GM19372 (cell line): ENCODE data around the gene CHID1.

Source experiments
- ATAC-seq: cut with Tn5 transposase; IDR thresholded peaks from one replicate; pipeline ENCODE4 v1.9.1; 2021; ENCODE audit warnings: mild to moderate bottlenecking, low read depth, moderate library complexity; ENCODE audit not compliant: unreplicated experiment

The CHID1 gene

DNA sequence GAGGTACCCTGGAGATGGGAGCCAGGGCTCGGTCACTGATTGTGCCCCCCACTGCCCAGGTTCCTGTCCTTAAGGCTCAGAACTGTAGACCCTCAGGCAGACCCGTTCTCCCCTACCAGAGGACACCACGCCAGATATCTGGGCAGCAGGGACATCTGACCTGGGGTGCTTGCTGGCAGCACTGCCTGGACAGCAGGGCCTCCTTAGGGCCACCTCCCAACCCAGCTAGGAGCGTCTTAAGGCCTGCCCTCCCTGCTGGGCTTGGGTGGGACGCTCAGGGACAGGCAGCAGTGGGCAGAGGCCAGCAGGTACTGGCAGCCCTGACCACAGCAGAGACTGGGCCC lies 71.4 kb downstream of the CHID1 start:
- ATAC-seq: no peak

DNA sequence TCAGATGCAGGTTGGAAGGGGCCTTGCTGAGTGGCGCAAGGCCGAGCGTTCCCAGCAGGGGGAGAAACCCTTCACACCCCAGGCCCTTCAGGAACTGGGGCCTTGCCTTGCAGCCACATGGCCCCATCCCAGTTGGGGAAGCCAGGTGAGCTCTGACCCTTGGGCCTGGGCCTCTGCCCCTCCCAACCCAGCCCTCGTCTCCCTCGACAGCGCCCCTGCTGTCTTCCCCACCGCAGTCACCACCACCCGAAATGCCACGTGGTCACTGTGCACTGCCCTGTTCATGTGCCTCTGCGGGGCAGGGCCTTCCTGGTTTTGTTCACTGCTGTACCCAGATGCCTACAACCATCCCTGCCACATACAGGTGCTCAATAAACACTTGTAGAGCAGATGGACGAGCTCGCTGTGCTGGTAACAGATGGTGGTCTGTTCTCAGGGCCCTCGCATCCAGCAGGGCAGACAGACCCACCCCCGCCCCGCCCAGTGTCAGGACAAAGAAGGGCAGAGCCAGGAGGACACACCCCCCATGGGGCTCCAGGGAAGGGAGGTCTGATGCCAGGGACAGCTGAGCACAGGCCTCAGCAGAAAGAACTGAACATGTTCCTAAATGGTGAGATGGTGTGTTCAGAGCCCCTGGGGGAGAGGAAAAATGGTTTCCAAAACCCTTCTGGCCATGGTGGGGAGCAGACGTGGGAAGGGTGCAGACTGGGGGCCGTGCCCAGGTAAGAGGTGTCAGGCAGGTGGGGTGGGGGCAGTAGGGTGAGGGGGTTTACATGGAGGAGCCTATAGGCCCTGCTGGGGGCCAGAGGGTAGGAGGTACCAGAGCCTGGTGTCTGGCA lies 72.0 kb downstream of the CHID1 start:
- no peak for ATAC-seq

DNA sequence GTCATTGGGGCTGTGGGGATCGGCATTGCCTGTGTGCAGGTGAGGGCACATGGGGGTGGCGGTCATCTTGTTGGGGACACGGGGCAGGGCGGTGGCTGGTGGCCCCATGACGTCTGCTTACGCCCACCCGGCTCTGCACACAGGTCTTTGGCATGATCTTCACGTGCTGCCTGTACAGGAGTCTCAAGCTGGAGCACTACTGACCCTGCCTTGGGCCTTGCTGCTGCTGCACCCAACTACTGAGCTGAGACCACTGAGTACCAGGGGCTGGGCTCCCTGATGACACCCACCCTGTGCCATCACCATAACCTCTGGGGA lies 72.7 kb downstream of the CHID1 start:
- no peak for ATAC-seq

DNA sequence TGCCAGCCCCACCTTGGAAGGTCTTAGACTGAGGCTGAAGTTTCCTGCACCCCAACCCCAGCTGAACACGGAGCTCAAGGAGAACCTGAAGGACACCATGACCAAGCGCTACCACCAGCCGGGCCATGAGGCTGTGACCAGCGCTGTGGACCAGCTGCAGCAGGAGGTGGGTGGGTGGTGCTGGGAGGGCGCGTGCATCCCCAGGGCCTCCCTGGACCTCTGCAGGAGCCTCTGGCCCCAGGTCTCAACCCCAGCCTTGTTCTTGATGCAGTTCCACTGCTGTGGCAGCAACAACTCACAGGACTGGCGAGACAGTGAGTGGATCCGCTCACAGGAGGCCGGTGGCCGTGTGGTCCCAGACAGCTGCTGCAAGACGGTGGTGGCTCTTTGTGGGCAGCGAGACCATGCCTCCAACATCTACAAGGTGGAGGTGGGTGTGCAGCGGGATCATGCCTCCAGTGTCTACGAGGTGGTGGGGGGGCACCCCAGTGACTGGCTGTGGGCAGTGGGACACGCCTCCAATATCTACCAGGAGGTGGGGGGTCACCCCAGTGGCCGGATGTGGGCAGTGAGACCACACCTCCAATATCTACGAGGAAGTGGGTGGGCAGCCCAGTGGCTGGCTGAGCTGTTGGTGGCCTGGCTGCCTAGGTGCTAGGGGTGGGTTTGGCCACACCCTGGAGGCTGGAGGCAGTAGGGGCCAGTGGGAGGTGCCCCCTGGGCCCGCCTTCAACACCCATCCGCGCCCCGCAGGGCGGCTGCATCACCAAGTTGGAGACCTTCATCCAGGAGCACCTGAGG lies 73.2 kb downstream of the CHID1 start:
- no peak for ATAC-seq

DNA sequence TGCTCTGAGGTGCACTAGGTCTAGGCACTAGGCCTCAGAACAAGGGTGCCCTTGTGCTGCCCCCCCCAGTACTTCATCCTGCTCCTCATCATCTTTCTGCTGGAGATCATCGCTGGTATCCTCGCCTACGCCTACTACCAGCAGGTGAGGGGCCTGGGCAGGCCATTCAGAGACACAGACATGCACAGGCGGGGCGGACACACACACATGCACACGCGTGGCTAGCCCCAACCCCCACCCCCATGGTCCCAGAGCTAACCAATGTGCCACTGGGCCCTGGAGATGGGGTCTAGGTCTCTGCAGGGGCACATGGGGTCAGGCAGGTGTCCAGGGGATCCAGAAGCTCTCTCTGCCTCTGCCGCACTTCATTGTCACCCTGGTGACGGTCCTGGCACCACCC lies 73.9 kb downstream of the CHID1 start:
- no peak for ATAC-seq

DNA sequence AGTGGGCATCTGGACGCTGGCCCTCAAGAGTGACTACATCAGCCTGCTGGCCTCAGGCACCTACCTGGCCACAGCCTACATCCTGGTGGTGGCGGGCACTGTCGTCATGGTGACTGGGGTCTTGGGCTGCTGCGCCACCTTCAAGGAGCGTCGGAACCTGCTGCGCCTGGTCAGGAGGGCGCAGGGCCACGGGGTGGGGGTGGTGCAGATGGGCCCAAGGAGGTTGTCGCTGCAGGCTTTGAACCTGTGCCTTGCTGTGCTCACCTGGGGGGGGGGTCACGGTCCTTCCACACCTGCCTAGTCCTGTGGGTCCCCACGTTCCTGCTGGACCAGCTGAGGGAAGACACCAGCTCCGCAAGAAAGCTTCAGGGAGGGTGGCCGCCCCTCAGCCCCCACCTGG lies 74.3 kb downstream of the CHID1 start:
- no peak for ATAC-seq

DNA sequence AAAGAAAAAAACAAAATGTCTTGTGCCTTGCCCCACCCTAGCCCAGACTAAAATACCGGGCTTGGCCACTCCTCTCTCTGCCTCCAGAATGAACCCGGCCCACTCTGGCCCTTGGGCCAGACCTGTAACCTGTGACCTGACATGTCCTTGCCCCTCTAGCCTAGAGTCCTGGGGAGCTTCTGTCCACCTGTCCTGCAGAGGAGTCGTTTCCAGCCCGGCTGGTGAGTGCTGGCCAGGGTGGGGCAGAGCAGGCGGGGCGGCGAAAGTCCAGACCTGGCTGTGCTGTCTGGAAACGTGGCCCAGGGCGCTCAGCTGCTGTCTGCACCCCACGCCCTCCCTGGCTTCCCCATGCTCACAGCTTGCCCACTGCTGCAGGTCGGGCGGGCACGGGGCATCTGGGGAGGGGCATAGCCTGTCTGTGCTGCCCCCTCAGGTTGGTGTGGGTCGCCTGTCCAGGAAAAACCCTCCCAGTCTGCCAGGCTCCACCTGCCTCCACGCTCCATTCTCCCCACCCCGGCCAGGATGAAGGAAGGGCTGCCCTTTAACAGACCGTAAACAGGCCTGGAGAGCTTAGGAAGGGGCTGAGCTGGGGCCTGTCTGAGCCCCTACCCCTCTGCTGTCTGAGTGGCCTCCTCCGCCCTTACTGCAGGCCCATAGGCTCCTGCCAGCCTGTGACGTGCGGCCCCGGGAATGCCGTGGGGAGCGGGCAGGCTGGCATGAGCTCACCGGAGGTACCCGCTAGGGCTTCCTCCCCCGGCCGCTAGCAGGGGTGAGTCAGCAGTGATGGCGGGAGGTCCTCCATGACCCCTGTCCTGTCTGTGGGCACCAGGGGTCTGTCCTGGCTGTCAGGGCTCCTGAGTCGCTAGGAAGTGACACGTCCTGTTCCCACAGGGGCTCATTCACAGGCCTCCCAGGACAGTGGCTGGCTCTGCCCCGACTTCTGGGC lies 76.0 kb downstream of the CHID1 start:
- no peak for ATAC-seq

DNA sequence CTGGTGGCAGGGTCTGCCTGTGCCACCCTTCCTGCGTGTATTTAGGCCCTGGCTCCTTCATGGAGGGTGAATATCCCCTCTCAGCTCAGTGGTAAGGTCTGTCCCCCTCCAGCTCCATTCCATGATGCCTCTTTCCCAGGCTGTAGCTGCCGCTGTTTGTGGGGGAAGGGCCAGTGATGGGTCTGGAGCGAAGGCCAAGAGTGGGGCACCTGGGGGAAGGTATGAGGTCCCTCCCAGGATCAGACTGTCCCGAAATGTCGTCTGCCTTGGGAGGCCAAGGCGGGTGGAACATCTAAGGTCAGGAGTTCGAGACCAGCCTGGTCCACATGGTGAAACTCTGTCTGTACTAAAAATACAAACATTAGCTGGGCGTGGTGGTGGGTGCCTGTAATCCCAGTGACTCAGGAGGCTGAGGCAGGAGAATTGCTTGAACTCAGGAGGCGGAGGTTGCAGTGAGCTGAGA lies 76.7 kb downstream of the CHID1 start:
- ATAC-seq: no peak

DNA sequence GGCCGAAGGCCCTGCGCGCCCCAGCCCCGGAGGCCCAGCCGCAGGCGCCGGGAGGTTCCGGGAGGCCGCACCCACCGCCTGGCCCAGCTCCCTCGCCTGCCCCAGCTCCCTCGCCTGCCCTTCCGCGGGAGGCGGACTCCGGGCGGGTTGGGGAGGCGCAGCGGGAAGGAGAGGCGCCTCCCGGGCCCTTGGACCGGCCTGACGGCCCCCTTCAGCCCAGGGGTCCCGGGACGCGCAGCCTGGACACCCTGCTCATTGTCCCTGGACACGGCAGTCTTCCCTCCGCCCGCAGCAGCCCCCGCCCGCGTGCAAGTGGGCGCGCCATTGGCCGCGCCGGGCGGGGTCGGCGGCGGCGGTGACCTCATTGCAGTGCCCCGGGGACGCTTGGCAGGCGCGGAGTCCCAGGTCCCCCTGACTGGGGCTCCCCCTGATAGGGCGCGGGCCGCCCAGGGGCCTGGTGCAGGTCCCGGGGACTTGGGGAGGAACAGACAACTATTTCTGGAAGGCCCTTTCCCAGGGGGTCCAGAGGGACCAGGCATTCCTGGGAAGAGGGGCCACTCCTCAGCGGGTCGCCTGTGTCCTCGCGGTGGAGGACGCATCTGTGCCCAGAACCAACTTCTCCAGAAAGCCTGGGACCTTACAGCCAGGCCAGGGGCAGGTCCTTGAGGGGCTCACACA lies 77.4 kb downstream of the CHID1 start:
- ATAC-seq: peak; percentile 8

DNA sequence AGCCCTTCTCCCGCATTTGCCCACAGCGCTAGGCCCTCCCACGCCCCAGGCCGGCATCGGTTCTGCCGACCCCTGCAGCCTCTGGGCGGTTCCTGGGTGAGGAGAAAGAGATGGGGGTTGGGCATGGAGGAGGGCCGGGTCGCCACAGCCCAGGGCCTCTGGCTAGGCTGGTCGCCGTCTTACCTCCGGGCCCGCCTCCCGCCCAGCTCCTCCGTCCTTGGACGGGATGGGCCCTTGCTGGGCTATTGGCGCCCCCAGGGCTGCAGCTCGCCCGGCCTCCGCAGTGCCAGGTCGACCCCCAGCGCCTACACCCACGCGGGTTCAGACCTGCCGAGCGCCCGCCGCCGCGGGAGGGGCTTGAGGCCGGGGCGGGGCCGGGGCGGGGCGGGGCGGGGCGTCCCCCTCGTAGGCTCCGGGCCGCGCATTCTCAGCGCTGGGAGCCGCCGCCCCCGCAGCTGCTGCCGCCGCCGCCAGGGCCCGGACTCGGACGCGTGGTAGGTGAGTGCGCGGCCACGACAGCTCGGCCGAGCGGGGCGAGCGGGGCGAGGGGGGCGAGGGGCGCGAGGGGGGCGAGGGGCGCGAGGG lies 78.0 kb downstream of the CHID1 start, which contains the start of gene CD151:
Gene CD151 (plus strand): TSS at position 424 of the 585 bp plus-strand sequence. CDS start 3,118 bp downstream, outside the sequence.
- peak; percentile 63 for ATAC-seq

DNA sequence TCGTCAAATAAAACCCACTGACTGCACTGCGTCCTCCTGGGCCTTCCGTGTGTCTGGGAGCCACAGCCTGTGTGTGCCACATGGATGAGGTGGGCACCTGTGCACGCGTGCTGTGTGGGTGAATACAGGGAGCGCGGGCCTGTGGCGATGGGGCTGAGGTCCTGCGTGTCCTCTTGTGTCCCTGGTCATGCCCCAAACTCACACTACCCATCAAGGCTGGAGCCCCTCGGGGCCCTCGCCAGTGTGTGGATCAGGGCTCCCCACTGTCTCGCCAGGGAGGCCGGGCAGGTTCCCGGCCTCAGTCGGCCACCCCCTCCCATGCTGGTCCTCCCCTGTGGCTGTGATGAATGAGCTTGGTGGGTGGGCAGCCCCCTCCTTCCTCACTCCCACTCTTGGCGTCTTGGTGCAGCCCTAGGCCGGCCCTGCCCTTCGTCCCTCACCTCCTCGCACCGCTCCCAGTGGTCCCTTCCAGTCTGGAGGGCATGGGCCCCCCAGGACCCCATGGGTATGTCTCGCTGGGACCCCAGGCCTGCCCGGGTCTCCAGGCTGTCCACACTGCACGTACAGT lies 78.6 kb downstream of the CHID1 start:
- no peak for ATAC-seq

DNA sequence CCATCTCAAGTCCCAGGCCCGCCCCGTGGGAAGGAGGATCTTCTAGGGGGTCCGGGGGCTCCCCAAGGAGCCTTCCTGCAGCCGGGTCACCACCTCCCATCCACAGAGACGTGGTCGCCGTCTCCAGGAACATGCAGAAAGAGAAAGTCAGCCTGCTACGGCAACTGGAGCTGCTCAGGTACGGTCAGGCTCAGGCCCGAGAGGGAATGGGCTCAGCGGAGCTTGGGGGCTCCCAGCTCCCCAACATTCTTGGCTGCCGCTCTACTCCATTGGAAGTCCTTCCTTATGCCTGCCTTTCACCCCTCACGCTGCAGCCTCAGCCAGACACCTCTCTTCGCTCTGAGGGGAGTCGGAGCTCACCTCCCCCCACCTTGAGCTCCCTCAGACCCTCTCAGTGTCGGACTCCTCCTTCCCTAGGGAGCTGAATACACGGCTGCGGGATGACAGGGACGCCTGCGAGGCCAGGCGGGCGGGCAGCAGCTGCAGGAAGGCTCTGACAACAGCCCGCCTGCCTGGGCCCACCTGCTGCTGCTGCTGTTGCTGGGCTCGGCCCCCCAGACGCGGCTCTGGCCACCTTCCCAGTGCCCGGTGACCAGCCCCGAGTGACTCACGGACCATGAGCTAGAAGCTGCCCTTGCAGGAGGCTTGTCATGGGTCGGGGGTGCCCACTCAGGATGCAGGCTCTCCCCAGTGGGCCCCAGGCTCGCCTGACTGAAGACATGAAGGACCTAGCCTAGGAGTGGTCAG lies 79.3 kb downstream of the CHID1 start:
- no peak for ATAC-seq

DNA sequence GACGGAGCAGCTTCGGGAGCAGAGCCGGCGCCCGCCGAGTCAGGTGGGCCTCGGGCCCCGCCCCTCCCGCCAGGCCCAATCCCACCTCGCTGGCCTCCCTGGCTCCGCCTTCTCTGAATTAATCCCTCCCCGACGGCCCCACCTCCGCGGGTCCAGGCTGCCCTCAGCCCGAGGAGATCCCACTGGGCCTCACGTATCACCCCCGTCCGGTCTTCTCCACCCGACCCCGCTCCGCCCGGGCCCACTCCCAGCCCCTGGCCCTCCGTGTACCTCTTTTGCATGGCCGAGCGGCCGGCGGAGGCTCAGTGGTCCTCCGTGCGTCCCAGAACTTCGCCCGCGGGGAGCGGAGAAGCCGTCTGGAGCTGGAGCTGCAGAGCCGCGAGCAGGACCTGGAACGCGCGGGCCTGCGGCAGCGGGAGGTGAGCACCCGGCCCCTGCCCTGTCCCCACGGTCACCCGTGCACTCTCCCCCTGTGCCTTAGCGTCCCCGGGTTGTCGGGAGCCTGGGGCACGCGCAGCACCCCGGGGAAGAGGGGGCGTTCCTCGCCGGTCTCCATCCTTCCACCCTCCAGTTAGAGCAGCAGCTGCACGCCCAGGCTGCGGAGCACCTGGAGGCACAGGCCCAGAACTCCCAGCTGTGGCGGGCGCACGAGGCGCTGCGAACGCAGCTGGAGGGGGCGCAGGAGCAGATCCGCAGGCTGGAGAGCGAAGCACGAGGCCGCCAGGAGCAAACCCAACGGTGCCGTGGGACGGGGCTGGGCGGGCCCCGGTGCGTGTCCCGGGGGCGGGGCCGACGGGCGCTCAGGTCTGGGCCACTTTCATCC lies 80.1 kb downstream of the CHID1 start:
- ATAC-seq: no peak

DNA sequence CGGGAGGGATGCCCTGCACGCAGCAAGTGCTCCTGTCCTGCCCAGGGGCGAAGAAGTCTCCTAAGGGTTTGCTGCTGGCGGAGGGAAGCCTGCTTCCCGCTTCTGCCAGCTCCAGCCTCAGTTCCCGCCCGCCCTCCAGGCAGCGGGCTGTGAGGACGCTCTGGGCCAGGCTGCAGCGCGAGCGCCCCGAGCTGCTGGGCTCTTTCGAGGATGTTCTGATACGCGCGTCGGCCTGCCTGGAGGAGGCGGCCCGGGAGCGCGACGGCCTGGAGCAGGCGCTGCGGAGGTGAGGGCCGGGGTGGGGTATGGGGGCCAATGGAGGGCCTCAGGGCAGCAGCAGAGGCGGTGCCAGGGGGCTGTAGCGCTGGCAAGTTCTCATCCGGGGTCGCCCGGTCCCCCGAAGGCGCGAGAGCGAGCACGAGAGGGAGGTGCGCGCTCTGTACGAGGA lies 80.7 kb downstream of the CHID1 start:
- no peak for ATAC-seq

DNA sequence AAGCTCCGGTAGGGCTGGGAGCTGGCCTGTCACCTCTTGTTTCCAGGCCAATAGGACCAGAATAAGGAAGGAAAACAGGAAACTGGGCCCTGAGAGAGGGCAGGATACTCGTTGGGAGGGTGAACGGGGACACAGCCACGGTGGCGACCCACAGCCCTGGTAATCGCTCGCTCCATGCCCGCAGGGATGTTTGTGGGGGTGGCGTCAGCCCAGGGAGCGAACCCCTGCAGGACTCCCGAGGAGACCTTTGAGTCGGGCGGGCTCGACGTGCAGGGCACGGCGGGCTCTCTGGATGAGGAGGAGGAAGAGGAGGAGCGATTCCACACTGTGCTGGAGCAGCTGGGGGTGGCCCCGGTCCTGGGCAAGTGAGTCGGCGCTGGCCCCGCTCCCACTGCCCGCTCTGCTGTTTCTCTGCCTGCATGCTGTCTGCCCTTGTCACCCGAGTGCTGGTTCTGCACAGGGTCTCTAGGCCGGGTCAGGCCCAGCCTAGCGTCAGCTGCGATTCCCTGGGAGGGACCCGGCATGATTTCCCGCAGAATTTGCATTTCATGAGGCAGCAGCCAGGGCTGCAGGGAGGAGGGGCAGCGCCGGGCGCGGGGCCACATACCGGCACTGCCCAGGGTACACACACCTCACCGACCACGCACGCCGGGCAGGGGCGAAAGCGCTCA lies 81.3 kb downstream of the CHID1 start:
- ATAC-seq: no peak

DNA sequence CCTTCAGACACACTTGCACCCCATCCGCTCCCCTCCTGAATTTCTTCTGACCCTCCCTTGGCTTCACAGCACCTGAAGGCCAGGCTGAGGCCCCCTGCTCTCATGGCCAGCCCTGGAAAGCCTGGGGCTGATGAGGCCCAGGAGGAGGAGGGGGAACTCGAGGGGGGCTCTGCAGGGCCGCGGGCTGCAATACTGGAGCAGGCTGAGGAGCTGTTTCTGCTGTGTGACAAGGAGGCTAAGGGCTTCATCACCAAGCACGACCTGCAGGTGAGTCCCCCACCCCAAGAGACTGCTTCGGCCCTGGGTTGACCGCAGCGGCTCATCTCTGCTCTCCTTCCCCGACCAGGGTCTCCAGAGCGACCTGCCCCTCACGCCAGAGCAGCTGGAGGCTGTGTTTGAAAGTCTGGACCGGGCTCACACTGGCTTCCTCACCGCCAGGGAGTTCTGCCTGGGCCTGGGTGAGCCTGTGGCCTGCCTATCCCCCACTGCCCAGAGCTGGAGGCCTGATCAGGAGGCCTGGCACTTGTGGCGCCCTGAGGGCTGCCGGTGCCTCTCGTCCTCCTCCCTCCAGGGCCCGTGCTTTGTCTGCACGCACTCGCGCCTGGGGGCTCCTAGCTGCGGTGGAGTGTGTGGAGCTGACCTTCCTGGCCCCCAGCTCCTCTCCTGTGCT lies 82.0 kb downstream of the CHID1 start:
- no peak for ATAC-seq

DNA sequence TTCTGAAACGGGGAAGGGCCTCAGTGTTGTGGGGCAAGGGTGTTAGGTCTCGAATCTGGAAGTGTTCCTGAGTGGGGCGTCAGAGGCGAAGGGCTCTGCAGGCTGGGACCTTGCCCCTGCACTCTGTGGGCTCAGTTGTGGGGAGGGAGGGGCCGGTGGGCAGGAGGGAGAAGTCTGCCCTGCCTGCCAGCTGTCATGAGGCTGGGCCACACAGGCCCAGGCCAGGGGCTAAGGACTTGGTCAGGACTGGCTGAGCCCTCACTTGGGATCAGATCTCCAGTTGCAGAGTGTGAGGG lies 82.8 kb downstream of the CHID1 start, which contains the start of gene CRACR2B:
Gene CRACR2B (plus strand): TSS at position 23 of the 296 bp plus-strand sequence. CDS start 689 bp downstream, outside the sequence.
- no peak for ATAC-seq
